ENCODE measurements around the gene EPC2. TPM values are rescaled to one million over a fixed set of nuclear protein-coding genes. Genes with fewer than 3 reads are reported as not detected.
A peak's percentile ranks its signal among the peaks of the same experiment; 100 is the strongest.

EPC2 gene
- total RNA-seq, 1 donor from 2014 or later: 36.2 TPM

DNA sequence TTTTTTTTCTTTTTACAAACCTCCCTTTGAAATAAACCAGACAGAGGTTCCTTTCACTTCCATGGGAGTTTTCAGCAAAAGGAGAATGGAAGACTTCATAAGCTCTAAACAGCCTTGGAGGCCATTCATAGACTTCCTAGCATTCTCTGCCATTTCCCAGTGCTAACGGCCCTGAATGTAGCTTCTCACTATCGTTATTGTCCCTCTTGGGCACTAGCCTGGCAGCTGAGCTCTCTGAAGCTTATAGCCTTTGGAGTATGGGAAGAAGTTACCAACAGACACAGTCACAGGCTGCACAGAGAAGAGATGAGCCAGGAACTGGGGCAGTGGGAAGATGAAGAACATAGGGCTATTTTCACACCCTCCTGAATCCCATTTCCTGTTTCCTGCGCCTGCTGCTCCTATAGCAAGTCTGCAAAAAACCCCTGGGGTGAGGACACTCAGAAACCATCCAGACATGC lies 29.1 kb upstream of the EPC2 start:
- Mint-ChIP-seq H3K9me3 (peaks cover 4% of the 10 kb centered on the region), H3K4me3 (no peak overlapping the region), H3K4me1 (ENCODE audit: low read depth) (peaks cover 16% of the 10 kb centered on the region), H3K27ac (no peak overlapping the region), H3K27me3 (ENCODE audit: insufficient read depth) (peaks cover 4% of the 10 kb centered on the region), H3K36me3 (ENCODE audit: low read depth) (peaks cover 3% of the 10 kb centered on the region)
- intact Hi-C loops (cut with micrococcal nuclease): no loop called here
- no peak for DNase-seq (ENCODE audit: low spot score)

DNA sequence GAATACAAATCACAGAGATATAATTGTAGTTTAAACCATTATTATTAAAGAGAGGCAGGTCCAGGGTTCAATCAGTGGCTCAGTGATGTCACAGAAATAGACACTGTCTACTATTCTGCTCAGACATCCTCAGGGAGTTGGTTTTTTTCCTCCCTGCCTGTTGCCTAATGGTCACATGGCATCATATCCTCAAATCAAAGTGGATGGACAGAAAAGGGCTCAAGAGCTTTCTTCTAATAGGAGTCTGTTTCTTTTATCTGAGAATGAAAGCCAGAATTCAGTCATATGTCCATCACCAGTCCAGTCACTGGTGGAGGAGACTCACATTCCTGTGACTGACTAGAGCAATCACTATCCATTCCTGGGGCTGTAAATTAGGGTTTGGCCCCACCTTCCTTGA lies 27.9 kb upstream of the EPC2 start:
- Mint-ChIP-seq H3K4me3 (no peak overlapping the region), H3K27ac (no peak overlapping the region), H3K9me3 (peaks cover 4% of the 10 kb centered on the region), H3K27me3 (ENCODE audit: insufficient read depth) (peaks cover 2% of the 10 kb centered on the region), H3K36me3 (ENCODE audit: low read depth) (peaks cover 3% of the 10 kb centered on the region), H3K4me1 (ENCODE audit: low read depth) (peaks cover 16% of the 10 kb centered on the region)
- no peak for DNase-seq (ENCODE audit: low spot score)
- intact Hi-C loops (cut with micrococcal nuclease): no loop called here

- H3K4me3 Mint-ChIP-seq: no peak overlapping the region
- intact Hi-C loops (cut with micrococcal nuclease): no loop called here
- no peak for DNase-seq (ENCODE audit: low spot score)
- no peak overlapping the region for H3K27ac Mint-ChIP-seq
- H3K9me3 Mint-ChIP-seq: peaks cover 4% of the 10 kb centered on the region
- H3K36me3 Mint-ChIP-seq (ENCODE audit: low read depth): peaks cover 3% of the 10 kb centered on the region
- peaks cover 2% of the 10 kb centered on the region for H3K27me3 Mint-ChIP-seq (ENCODE audit: insufficient read depth)
- H3K4me1 Mint-ChIP-seq (ENCODE audit: low read depth): peaks cover 16% of the 10 kb centered on the region
Observed at GRCh38 chr2:148617219-148617618, 27.3 kb upstream of the EPC2 start.

- no peaks in the 10 kb centered on the region for H3K9me3 Mint-ChIP-seq
- intact Hi-C loops (cut with micrococcal nuclease): no loop called here
- H3K4me3 Mint-ChIP-seq: no peak overlapping the region
- peaks cover 7% of the 10 kb centered on the region for H3K4me1 Mint-ChIP-seq (ENCODE audit: low read depth)
- H3K36me3 Mint-ChIP-seq (ENCODE audit: low read depth): no peaks in the 10 kb centered on the region
- DNase-seq (ENCODE audit: low spot score): no peak
- H3K27me3 Mint-ChIP-seq (ENCODE audit: insufficient read depth): no peaks in the 10 kb centered on the region
- H3K27ac Mint-ChIP-seq: no peak overlapping the region
Observed at GRCh38 chr2:148619560-148620195, 24.9 kb upstream of the EPC2 start.

- H3K4me3 Mint-ChIP-seq: no peak overlapping the region
- H3K36me3 Mint-ChIP-seq (ENCODE audit: low read depth): no peaks in the 10 kb centered on the region
- intact Hi-C loops (cut with micrococcal nuclease): no loop called here
- DNase-seq (ENCODE audit: low spot score): no peak
- H3K27ac Mint-ChIP-seq: no peak overlapping the region
- H3K27me3 Mint-ChIP-seq (ENCODE audit: insufficient read depth): peaks cover 2% of the 10 kb centered on the region
- H3K9me3 Mint-ChIP-seq: no peaks in the 10 kb centered on the region
- H3K4me1 Mint-ChIP-seq (ENCODE audit: low read depth): no peaks in the 10 kb centered on the region
Observed at GRCh38 chr2:148622366-148622765, 22.2 kb upstream of the EPC2 start.

DNA sequence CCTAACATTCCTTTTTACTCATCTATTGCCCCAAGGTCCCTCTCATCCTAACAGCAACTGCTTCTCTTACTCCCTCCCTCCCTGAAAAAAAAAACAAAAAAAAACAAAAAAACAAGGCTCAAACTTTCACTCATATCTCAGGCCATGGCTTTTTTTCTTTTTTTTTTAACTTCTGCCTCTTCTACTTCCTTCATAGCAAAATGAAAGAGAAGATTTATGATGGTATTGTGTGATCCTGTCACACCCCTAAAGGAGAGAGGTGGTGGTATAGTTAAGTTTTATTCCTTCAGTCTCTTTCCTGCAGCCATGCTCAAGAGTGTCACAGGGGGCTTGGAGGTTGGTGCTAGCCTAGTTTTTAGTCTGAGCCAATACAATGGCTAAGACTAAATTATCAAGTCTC lies 21.5 kb upstream of the EPC2 start:
- Mint-ChIP-seq H3K4me1 (ENCODE audit: low read depth) (no peaks in the 10 kb centered on the region), H3K9me3 (no peaks in the 10 kb centered on the region), H3K36me3 (ENCODE audit: low read depth) (no peaks in the 10 kb centered on the region), H3K27ac (no peak overlapping the region), H3K4me3 (no peak overlapping the region), H3K27me3 (ENCODE audit: insufficient read depth) (peaks cover 2% of the 10 kb centered on the region)
- intact Hi-C loops (cut with micrococcal nuclease): no loop called here
- DNase-seq (ENCODE audit: low spot score): no peak

DNA sequence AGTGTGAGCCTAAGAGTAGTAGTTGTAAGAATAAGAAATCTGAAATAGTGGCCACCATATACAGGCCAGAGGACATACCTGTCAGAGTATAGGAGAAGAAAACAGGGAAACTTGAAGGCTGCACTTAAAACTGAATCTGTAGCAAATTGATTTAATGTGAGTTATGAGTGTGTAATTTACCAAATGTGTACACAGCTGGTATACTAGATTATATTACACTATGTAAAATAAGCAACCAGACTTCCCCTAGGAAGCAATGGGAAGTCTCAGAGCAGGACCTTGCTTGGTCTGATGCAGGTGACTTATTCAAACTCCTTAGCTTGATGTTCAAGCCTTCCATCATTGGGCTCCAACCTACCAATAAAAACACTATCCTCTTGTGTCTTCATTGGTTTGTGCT lies 17.3 kb upstream of the EPC2 start:
- Mint-ChIP-seq H3K27ac (no peak overlapping the region), H3K4me3 (no peak overlapping the region), H3K36me3 (ENCODE audit: low read depth) (no peaks in the 10 kb centered on the region), H3K9me3 (no peaks in the 10 kb centered on the region), H3K4me1 (ENCODE audit: low read depth) (no peaks in the 10 kb centered on the region), H3K27me3 (ENCODE audit: insufficient read depth) (peaks cover 6% of the 10 kb centered on the region)
- no peak for DNase-seq (ENCODE audit: low spot score)
- intact Hi-C loops (cut with micrococcal nuclease): no loop called here

- no peaks in the 10 kb centered on the region for H3K36me3 Mint-ChIP-seq (ENCODE audit: low read depth)
- DNase-seq (ENCODE audit: low spot score): no peak
- no peaks in the 10 kb centered on the region for H3K4me1 Mint-ChIP-seq (ENCODE audit: low read depth)
- no peaks in the 10 kb centered on the region for H3K9me3 Mint-ChIP-seq
- H3K27ac Mint-ChIP-seq: no peak overlapping the region
- intact Hi-C loops (cut with micrococcal nuclease): no loop called here
- H3K4me3 Mint-ChIP-seq: no peak overlapping the region
- peaks cover 28% of the 10 kb centered on the region for H3K27me3 Mint-ChIP-seq (ENCODE audit: insufficient read depth)
Observed at GRCh38 chr2:148634749-148635148, 9.8 kb upstream of the EPC2 start.

- no peak overlapping the region for H3K27ac Mint-ChIP-seq
- H3K4me3 Mint-ChIP-seq: no peak overlapping the region
- H3K9me3 Mint-ChIP-seq: no peaks in the 10 kb centered on the region
- intact Hi-C loops (cut with micrococcal nuclease): no loop called here
- no peak for DNase-seq (ENCODE audit: low spot score)
- H3K27me3 Mint-ChIP-seq (ENCODE audit: insufficient read depth): peaks cover 27% of the 10 kb centered on the region
- peaks cover 9% of the 10 kb centered on the region for H3K4me1 Mint-ChIP-seq (ENCODE audit: low read depth)
- H3K36me3 Mint-ChIP-seq (ENCODE audit: low read depth): no peaks in the 10 kb centered on the region
Observed at GRCh38 chr2:148638543-148638942, 6.0 kb upstream of the EPC2 start.

DNA sequence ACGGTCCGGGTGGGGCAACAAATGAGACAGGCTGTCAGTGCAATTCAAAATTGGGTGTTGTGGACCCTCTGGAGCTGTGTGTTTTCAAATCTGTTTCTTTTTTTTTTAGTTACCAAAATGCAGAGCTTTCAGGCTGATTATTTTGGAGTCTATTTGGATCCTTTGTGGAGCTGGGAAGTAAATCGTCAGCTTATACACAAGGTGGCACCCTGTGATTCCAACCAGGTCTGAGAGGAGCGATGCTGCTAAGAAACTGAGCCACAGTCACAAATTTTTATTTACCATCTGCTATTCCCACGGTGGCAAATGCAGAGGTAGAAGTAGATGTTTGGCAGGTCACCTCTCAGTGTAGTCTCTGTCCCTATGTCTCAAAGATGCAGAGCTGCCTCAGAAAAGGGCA lies 3.8 kb upstream of the EPC2 start:
- Mint-ChIP-seq H3K4me3 (no peak overlapping the region), H3K4me1 (ENCODE audit: low read depth) (peaks cover 15% of the 10 kb centered on the region), H3K9me3 (no peaks in the 10 kb centered on the region), H3K27ac (no peak overlapping the region), H3K27me3 (ENCODE audit: insufficient read depth) (peaks cover 20% of the 10 kb centered on the region), H3K36me3 (ENCODE audit: low read depth) (peaks cover 2% of the 10 kb centered on the region)
- intact Hi-C loops (cut with micrococcal nuclease): loop anchor here (10.0 kb wide), 2 partner anchors 706 to 1346 kb away; no protein-coding TSS in a partner anchor
- DNase-seq (ENCODE audit: low spot score): no peak

GRCh38 chr2:148642112-148642744 lies 2.3 kb upstream of the EPC2 start:
- Mint-ChIP-seq H3K9me3 (no peaks in the 10 kb centered on the region), H3K4me1 (ENCODE audit: low read depth) (peaks cover 21% of the 10 kb centered on the region), H3K4me3 (no peak overlapping the region), H3K36me3 (ENCODE audit: low read depth) (peaks cover 5% of the 10 kb centered on the region), H3K27ac (no peak overlapping the region), H3K27me3 (ENCODE audit: insufficient read depth) (peaks cover 15% of the 10 kb centered on the region)
- intact Hi-C loops (cut with micrococcal nuclease): loop anchor here (2.0 to 10.0 kb wide), 4 partner anchors 173 to 1347 kb away; no protein-coding TSS in a partner anchor
- DNase-seq (ENCODE audit: low spot score): no peak

DNA sequence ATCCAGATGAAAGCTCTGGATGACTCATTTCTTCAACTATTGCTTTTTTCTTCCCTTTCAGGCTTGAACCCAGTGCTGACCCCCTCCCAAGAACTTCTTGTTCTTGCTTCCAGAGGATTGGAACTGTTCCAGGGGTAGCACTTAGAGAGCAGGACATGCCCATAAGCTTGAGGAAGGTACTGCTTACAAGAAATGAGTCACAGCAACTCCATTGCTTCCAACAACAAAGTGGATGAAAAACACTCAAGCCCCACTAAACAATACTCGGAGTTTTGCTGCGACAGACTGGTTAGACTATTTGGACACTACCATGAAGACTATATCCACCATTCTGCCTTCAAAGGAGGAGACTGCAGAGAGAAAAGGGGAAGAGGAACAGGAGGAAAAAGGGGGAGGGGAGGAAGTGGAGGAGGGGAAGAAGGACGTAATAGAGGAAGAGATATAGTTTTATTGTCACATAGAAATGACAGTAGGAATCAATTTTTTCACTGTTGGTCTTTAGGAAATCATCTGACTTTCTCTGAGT lies 1.6 kb upstream of the EPC2 start:
- no peaks in the 10 kb centered on the region for H3K9me3 Mint-ChIP-seq
- peaks cover 15% of the 10 kb centered on the region for H3K27me3 Mint-ChIP-seq (ENCODE audit: insufficient read depth)
- H3K4me1 Mint-ChIP-seq (ENCODE audit: low read depth): peaks cover 21% of the 10 kb centered on the region
- no peak for DNase-seq (ENCODE audit: low spot score)
- intact Hi-C loops (cut with micrococcal nuclease): loop anchor here (1.0 to 10.0 kb wide), 8 partner anchors 40 to 1348 kb away; no protein-coding TSS in a partner anchor
- H3K4me3 Mint-ChIP-seq: peak overlapping the region; percentile 60
- H3K27ac Mint-ChIP-seq: peak overlapping the region; percentile 97
- H3K36me3 Mint-ChIP-seq (ENCODE audit: low read depth): peaks cover 5% of the 10 kb centered on the region

- intact Hi-C loops (cut with micrococcal nuclease): loop anchor here (1.0 to 10.0 kb wide), 8 partner anchors 40 to 1349 kb away; no protein-coding TSS in a partner anchor
- Mint-ChIP-seq H3K27ac (peak overlapping the region; percentile 97), H3K4me1 (ENCODE audit: low read depth) (peaks cover 21% of the 10 kb centered on the region), H3K9me3 (no peaks in the 10 kb centered on the region), H3K36me3 (ENCODE audit: low read depth) (peaks cover 5% of the 10 kb centered on the region), H3K4me3 (peak overlapping the region; percentile 94), H3K27me3 (ENCODE audit: insufficient read depth) (peaks cover 15% of the 10 kb centered on the region)
- DNase-seq (ENCODE audit: low spot score): no peak
Observed at GRCh38 chr2:148643421-148643820, 1.1 kb upstream of the EPC2 start.

Data from activated T-helper 1 cell treated with anti-CD3 and anti-CD28 coated beads, Interleukin-12 subunit alpha, Interleukin-12 subunit beta, Interleukin-2, Interleukin-4 antibody, amounts not matched to agents 30 ng/mL and 10 ng/mL and 1 ng/mL, durations not matched to agents 14 hours and 24 hours and 36 hours (primary cell).